GM19467 (cell line): ENCODE measurements around the gene EEFSEC.

Experiments
- ATAC-seq: cut with Tn5 transposase; IDR thresholded peaks from one replicate; pipeline ENCODE4 v1.9.1; 2021; ENCODE audit warnings: mild to moderate bottlenecking, moderate library complexity; ENCODE audit not compliant: unreplicated experiment

EEFSEC gene

DNA sequence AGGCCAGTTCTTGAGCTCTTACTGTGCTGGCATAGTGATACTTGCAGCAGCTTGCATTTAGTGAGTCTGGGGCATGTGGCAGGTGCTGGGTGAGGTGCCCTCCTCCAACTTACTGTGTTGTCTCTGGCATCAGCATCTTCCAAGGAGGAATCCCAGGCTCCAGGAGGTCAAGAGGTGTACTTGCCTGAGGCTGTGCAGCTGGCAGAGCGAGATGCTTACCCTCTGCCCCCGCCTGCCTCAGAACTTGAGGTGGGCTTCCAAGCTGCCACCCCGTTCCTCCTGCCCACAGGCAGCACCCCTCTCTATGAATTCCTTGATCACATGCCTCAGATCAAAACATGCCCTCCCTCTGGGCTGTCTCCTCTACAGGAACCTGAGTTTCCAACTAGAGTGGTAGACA is 86.0 kb downstream of the EEFSEC start:
- ATAC-seq = no peak

DNA sequence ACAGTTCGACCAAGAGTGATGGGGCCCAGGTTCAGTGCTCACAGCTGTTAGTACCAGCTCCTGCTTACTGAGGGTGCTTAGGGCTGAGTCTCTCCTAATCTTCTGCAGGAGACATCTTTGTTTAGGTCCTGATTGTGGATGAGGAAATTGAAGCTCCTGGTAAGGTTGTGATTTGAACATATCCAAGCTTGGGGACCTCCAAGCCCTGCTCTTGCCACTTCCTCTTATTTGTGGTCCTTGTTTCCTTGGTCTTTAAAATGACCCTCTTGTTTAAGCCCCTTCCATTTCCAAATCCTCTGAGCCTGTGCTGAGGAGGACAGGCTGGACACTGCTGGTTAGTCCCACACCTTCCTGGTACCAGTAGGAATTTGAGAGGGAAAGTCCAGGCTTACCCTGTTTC is 87.0 kb downstream of the EEFSEC start:
- no peak for ATAC-seq

DNA sequence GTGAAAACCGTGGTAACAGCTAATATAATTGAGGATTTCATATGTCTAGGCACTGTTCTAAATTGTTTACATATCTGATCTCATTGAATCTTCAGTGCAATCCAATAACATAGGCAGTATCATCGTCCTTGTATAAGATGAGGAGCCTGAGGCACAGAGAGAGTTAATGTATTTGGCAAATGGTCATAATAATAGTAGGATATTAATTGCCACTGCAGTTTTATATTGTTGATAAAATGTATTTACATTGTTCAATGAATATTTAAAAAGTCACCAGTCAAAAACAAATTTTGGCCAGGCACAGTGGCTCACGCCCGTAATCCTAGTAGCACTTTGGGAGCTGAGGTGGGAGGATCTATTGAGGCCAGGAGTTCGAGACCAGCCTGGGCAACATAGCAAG is 88.5 kb downstream of the EEFSEC start:
- no peak for ATAC-seq

DNA sequence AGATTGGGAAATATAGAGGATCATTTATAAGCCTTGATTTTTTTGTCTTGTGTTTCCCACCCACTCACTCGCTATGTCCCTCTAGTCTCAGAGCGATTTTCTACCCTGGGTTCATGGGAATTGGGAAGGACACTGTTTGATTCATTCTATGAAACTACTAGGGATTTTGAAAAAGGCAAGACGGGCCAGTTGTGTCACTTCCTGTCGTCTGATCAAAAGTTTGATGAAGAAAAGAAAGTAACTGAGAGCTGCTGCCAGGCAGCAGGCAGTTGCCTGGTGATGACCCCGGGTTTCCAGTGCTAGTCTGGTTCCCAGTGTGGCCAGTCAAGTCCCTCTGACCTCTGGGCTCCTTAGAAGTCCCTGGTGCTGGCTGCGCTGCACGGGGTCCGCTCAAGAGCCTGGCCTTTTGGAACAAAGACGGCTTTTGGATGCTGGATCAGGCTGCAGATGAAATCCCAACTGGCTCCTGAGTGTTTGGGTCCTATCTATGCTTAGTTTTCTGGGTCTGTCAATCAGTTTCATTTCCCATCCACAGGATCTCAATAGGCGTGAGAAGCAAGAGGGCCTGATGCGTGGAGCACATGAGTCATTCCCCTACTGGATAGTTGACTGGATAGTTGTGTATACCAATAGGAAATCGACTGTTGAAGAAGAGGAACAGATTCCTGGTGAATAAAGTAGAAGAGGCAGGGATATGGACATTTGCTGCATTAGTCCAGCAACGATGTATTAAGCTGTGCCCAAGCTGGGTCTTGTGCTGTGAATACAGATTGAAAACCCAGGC is 89.7 kb downstream of the EEFSEC start:
- ATAC-seq = no peak

DNA sequence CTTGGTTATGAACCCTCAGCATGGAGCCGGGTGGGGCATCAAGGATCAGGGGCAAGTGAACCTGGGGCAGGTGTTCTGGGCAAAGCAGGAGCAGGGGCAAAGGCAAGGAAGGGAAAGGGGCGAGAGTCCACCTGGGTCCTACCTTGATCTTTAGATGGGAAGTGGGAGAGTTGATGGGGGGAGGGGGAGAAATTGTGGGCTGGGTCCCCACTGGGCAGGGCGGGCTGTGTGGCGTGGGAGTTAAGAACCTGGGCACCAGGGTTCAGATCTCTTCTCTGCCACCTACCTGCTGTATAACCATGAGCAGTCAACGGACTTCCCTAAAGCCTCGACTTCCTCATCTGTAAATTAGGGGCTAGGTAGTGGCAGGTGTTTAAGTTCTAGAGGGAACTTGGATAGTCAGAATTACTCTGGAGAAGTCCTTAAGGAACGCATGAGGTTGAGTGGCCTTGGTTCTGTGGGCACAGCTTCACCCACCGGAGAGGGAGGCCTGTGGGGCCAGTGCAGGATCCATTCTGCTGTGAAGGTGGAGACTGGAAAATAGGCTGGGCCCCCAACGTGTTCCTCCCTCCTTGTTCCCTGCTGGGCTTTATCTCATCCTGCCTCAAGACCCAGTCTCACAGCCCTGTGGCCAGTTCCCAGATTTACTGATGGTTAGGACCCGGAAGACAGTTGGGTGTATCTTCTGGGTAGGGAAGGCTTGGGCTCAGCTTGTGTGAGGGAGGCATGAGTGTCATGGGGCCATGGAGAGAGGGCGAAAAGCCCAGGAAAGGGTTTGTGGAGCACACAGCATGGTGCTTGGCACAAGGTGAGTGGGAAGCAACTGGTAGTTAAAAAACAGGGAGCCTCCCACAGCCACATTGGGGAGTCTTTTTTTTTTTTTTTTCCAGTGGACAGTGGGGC is 90.6 kb downstream of the EEFSEC start:
- no peak for ATAC-seq

DNA sequence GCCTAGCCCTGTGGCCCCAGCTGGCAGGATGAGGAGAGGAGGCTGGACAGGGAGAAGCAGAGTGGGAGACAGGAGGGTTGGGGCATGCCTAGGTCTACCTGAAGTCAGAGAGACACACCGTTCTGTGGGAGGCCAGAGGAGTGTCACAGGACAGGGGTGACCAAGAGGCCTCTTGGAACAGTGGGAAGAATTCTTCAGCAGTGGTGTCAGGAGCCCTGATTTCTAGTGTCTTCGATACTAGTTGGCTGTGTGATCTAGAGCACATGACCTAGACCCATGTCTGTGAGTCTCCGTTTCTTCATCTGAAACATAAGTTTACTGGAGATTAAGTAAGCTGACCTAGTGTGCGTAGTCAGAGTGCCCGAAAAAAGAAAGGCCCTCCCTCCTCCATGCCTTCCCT is 92.2 kb downstream of the EEFSEC start:
- ATAC-seq = no peak

DNA sequence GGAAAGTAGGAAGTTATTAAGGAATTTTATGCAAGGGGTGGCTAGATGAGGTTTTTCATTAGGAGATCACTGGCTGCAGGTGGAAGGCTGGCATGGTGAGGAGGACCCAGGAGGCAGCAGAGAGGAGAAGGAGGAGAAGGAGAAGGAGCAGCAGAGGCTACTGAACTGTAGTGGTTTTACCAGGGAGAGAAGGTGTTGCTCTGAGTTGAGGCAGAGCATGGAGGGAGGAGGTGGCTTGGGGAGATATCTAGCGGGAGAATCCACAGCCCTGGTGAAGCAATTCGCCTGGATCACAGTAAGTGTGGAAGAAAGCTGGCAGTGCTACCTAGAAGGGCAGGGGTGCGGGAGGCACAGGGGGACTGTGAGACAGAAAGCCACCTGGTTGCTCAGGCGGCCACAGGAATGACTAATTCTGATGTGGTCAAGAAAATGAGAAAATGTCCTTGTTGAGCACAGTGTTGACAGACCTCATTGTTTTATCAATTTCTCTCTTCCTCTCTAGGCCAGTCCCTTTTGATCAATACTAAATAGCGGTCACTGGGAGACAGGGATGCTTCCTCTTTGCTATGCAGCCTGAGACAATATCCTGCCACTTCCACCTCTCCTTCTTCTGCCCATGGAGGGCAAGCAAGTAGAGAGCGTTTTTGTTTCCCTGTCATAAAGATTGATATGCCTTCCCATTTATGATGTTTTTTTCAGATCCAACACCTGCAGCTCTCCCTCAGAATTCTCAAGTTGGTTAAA is 94.6 kb downstream of the EEFSEC start:
- ATAC-seq = no peak

DNA sequence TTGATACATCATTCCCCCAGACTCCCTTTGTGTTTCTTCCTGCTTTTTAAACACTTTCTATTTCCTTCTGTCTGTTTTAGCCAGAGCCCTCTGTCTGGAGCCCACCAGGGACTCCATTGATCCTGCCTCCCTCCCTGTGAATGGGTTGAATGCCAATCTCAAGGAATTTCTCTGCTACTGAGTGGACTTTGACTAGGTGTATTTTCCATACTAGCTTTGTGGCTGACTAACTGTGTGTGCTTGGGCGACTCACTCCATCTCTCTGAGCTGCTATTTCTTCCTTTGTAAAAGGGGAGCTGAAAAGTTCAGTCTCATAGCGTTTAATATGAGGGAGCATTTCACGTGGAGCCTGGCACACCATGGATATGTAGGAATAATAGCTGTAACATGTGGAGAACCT is 98.8 kb downstream of the EEFSEC start:
- ATAC-seq = no peak

DNA sequence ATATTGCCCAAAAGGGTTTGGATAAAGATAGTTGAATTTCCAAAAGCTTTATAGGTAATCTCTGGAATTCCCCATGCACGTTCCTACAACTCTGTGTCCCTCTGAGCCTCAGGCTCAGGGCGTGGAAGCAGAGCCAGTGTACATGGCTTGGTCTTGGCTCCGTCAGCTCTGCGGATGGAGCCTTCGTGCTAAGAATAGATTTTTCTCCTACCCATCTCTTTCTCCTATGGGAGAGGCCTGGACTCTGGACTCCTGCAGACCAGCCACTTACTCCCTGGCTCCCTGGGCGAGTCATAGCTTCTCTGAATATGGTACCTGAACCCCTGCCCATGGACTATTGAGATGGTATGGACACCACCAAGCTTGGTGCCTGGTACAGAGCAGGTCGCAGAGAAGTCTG is 99.9 kb downstream of the EEFSEC start:
- no peak for ATAC-seq

DNA sequence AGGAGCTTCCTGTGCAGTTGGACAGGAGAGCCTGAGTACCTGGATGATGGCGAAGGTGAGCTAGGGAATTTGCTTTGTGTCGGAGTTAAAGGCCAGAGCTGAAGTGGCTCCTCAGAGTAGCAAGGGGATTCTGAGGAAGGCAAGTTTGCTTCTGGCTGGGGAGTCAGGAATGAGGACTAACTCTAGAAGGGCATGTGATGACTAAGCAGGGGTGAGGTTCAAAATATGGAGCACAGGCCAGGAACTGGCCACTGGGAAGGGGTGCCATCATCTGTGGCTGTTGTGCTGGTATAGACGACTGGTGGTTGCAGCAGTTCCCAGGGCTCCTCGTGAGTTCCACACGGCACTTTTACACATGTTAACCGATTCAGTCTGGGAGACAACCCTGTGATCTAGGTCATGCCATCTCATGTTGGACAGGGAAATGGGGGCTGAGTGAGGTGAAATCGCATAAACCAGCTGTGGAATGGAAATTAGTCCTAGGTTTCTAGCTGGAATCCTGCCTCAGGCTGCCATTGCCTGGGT is 100.8 kb downstream of the EEFSEC start:
- ATAC-seq = no peak

DNA sequence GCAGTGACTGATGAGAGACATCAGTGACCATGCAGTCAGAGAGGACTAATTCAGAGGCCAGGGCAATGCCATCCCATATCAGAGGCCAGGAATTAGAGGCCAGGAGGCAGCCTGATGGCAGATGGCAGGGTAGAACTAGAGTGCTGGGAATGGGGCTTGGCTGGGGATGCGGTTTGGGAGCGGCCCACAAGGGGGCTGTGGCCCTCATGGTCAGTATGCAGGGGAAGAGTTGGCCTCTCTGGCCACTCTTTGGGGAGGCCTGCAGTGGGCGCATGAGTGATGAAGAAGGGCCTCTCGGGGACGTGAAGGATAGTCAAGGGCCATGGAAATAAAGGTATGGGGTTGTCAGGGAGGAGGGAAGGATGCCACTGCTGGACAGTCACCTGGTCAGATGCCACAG is 101.7 kb downstream of the EEFSEC start:
- ATAC-seq = no peak

DNA sequence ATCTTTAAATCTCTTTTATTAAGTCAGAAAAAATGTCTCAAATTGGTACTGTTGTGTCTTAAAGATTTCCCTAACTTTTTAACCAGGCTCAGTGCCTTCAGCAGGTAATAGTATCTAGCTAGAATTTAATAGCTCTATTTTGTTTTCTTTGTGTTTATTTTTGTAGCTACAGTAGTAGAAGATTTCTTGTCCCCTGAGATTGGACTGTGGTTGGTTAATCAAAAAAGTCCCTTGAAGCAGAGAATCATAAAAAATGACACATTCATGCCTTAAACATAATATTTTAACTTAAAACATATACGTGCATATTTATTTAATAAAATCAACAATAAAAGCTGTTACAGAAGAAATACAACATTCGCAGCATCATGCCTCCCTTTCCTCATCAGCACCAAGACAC is 102.8 kb downstream of the EEFSEC start:
- no peak for ATAC-seq

DNA sequence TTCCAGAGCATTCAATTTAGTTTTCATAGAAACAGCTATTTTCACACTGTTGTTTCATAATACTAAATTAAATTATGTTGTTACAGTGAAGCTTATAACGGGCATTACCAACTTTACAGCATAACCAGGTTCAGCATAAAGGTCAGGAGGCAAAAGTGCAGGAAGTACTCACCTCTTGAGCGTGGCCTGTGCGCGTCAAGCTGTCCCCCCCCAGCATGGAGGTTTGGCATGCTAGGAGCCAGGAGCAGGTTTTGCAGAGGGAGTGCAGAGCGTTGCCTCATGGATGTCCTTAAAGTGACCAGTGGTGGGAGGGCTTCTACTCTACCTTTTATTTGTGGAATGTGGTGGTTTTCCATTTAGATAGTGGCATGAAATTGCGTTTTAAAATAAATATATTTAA is 104.4 kb downstream of the EEFSEC start:
- no peak for ATAC-seq

DNA sequence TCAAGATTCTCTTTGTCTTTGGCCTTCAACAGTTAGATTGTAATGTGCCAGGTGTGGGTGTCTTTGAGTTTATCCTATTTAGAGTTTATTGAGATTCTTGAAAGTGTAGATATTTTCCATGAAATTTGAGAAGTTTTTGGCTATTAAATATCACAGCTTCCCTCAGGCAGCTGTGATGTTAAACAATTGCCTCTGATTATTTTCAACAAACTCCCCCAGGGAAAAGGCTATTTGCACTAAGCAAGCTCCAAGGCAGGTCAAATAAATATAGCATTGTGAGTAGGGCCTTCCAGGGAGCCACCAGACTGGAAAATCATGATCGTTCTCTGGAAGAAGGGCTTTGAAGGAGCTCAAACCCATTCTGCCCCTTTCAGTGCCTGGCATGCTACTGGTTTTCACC is 107.0 kb downstream of the EEFSEC start:
- ATAC-seq = no peak

DNA sequence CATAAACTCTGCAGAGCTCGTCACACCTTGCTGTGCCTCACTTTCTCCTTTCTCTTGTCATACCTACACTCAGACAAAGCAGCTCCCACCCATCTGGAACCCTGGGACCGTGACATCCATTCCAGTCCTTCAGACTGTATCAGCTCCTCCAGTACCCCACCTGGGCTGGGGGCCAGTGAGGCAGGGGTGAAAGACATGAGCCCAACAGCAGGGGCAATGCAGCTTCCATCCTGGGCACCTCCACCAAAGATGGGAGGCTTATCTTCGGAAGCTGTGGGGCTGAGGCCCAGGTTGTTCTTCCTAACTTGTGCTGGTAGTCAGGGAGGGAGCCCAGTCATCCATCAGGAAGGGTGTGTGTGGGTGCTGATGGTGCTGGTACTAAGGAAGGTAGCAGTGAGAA is 109.2 kb downstream of the EEFSEC start:
- no peak for ATAC-seq

DNA sequence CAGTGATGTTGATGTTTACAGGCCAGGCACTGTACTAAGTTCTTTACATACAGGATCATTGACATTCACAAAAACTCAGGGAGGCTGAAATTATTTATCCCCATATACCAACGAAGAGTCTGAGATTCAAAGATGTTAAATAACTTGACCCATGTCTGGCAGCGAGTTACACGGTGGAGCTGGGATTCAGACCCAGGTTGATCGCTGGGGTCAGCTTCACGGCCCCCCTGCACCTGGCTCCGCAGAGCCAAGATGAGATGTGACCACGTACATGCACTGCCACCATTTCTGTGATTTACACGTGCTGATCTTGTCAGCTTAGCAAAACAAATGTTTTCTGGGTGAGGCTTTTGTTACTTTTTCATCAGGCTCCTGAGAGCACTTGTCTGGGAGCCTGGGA is 109.8 kb downstream of the EEFSEC start:
- no peak for ATAC-seq

DNA sequence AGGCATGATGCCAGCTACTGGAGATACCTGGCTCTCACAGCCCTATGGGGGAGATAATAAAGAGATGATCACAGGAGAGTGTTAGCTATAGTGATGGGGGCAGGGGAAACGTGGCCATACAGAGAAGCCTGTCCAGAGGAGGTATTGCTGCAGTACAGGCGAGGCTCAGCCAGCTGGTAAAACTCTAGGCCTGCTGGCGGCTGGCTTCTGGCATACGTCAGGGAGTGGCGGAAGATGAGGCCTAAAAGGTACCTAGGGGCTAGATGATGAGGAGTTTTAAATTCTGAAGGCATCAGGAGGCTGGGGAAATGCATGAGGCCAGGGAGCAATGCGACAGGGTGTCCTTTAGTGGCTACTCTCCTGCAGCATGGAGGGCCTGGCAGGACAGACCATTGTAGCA is 110.7 kb downstream of the EEFSEC start:
- no peak for ATAC-seq

DNA sequence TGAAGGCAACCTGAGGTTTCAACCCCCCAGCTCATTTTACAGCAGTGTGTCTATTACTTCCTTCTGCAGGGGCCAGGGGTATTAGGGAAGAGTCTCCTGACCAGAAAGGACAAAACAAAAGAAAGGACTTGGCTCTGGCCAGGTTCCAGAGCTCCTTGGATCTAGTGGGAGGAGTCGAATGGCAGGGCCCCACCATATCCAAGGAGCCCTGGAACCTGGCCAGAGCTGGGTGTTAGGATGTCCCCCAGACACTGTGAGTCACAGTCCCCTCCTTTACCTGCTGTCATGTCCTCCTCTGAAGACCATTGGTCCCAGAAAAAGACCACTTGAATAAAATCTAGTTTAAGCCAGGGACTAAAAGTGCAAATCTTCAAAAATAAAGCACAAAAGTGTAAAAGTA is 113.2 kb downstream of the EEFSEC start:
- ATAC-seq = no peak

DNA sequence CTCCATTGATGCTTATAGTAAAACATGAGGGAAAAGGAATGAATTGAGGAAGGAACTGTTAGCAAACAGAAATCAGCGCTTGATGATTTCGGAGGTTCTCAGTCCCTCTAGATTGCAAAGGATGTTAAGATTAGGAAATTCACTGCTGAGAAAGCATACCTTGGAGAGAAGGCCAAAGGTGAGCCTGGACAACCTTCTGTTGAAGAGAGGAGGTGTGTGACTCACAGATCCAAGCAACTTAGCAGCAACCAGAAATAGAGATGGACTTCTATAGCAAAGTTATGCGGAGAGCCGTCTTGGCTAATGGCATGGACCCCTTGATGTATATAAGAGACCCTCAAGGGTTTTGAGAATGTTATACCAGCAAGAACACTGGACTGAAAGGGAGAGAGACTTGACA is 114.3 kb downstream of the EEFSEC start:
- no peak for ATAC-seq

DNA sequence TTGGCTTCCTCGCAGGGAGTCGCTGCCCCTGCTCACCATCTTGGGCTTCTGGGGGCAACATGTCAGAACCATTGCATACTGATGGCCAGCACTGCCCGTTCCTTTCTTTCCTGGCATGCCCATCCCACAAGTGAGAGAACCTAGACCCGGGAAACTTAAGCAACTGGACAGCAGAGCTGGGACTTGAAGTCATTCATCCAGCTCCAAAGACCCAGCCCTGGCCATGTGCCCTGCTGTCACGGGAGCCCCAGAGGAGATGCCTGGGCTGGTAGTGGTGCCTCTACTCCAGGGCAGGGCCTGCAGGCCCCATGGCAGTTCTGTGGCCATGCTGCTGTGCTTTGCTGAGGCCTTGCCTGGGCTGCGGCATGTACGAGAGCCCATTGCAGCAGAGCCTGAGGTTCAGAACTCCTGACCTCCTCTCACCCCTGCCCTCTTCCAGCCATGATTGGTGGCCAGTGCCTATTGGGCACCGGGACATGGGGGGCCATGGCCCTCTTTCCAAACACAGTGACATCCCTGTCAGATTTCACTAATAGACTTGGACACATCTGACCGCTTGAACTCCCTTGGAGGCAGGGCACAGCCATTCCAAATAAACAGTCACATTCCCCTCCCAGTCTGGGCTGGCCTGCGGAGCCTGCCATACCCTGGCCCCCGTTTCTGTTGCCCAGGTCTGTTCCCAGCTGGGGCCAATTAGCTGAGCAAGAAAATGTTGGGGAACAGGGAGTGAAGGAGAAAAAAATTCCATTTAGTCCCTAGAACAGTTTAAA is 115.9 kb downstream of the EEFSEC start:
- no peak for ATAC-seq

DNA sequence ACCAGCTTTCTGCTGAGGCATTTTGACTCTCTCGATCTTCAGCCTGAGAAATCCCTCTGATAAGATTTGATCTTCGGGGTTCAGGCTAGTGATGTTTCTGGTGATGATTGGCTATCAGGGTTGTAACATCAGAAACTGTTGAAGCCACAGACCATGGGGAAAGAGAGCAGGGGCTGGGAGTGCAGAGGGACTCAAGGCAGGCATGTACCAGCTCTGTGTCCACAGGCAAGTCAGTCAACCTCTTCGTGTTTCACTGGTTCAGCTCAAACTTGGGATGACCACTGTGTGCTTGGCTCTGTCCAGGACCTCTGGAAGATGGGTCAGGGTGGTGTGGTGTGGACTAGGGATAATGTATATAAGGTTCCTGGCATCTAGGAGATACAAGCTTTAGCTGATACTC is 116.5 kb downstream of the EEFSEC start:
- no peak for ATAC-seq
